ENCODE data around the gene PRX.

- TF ChIP-seq CTCF (IDR thresholded peaks at IDR 0.05) (peak; percentile 79 to 88 (median 87)), POLR2A (IDR thresholded peaks at IDR 0.05) (peak; percentile 96)
Measured at GRCh38 chr19:40425450-40426287, 12.5 kb upstream of the PRX start, which contains the start of gene SERTAD1.
